Left ventricle myocardium inferior (tissue), 1 donor: ENCODE data around the gene RIOK1. TPM values are rescaled to one million over a fixed set of nuclear protein-coding genes. Genes with fewer than 3 reads are reported as not detected.
"Not testable (repeated sequence)": the region's sequence is repeated elsewhere in the genome, so short reads cannot be mapped to it uniquely, and the experiment has no call there.

Source experiments
- DNase-seq: peaks from one replicate; pipeline ENCODE4 v3.0.0-alpha.2; 2020
- H3K27ac ChIP-seq: fragments of 200-600 bp; replicated peaks from 2 replicates; pipeline ENCODE4 v1.8.0; 2021
- H3K27me3 ChIP-seq: fragments of 200-600 bp; 2 replicates; pipeline ENCODE4 v1.8.0; 2021; ENCODE audit warnings: low read depth
- H3K36me3 ChIP-seq: fragments of 200-600 bp; 2 replicates; pipeline ENCODE4 v1.8.0; 2021
- H3K4me1 ChIP-seq: fragments of 200-600 bp; 2 replicates; pipeline ENCODE4 v1.8.0; 2021
- H3K4me3 ChIP-seq: fragments of 200-600 bp; 2 replicates; pipeline ENCODE4 v1.8.0; 2021; ENCODE audit warnings: mild to moderate bottlenecking, moderate library complexity
- H3K9me3 ChIP-seq: fragments of 200-600 bp; replicated peaks from 2 replicates; pipeline ENCODE4 v1.8.0; 2021
- CTCF ChIP-seq: fragments of 200-600 bp; IDR thresholded peaks from 2 replicates; pipeline ENCODE4 v1.8.0; 2021; ENCODE audit warnings: antibody characterized with exemption, mild to moderate bottlenecking, borderline replicate concordance
- intact Hi-C: fragments of 100-400 bp; cut with micrococcal nuclease; formaldehyde crosslinking; loops from one replicate; pipeline ENCODE4 v1.11.0; 2022
- total RNA-seq: library from RNA; stranded (reverse); fragmentation: NEBNext Ultra II Directional; extraction: Animal tissue kit (Norgen Biotek cat#: 25700); gene quantifications from one replicate; pipeline ENCODE4 v1.2.1, GENCODE V29; 2021
- donor health status: DM: no; HTN: yes; CAD: no; lungs with severe emphysema.

The RIOK1 gene
- total RNA-seq, 1 donor from 2014 or later: 11.5 TPM

DNA sequence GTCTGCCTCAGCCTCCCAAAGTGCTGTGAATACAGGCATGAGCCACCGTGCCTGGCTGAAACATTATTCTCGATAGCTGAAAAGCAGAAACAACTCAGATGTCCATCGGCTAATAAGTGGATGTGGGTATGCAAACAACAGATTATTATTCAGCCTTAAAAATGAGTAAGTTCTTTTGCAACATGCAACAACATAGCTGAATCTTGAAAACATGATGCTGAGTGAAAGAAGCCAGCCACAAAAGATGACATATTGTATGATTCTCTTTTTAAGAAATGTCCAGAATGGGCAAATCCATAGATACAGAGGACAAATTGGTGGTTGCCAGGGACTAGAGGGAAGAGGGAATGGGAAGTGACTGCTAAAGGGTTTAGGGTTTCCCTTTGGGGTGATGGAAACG lies 61.7 kb downstream of the RIOK1 start:
- Histone ChIP-seq H3K9me3 (no peaks in the 10 kb centered on the region), H3K36me3 (no peaks in the 10 kb centered on the region), H3K27ac (no peak overlapping the region), H3K4me1 (no peaks in the 10 kb centered on the region), H3K4me3 (no peak overlapping the region), H3K27me3 (no peaks in the 10 kb centered on the region)
- DNase-seq: no peak
- intact Hi-C loops: no loop called here
- no peak for TF ChIP-seq CTCF

GRCh38 chr6:7452898-7453297 lies 63.3 kb downstream of the RIOK1 start:
- no peak for DNase-seq
- H3K27me3 ChIP-seq: no peaks in the 10 kb centered on the region
- no peak overlapping the region for H3K4me3 ChIP-seq
- H3K27ac ChIP-seq: no peak overlapping the region
- intact Hi-C loops: no loop called here
- no peaks in the 10 kb centered on the region for H3K9me3 ChIP-seq
- TF ChIP-seq CTCF: no peak
- no peaks in the 10 kb centered on the region for H3K36me3 ChIP-seq
- H3K4me1 ChIP-seq: no peaks in the 10 kb centered on the region

- DNase-seq: no peak
- H3K36me3 ChIP-seq: no peaks in the 10 kb centered on the region
- H3K27ac ChIP-seq: no peak overlapping the region
- H3K27me3 ChIP-seq: no peaks in the 10 kb centered on the region
- no peaks in the 10 kb centered on the region for H3K4me1 ChIP-seq
- no peaks in the 10 kb centered on the region for H3K9me3 ChIP-seq
- intact Hi-C loops: no loop called here
- TF ChIP-seq CTCF: no peak
- H3K4me3 ChIP-seq: no peak overlapping the region
These were observed 65.2 kb downstream of the RIOK1 start for GRCh38 chr6:7454696-7455358.

DNA sequence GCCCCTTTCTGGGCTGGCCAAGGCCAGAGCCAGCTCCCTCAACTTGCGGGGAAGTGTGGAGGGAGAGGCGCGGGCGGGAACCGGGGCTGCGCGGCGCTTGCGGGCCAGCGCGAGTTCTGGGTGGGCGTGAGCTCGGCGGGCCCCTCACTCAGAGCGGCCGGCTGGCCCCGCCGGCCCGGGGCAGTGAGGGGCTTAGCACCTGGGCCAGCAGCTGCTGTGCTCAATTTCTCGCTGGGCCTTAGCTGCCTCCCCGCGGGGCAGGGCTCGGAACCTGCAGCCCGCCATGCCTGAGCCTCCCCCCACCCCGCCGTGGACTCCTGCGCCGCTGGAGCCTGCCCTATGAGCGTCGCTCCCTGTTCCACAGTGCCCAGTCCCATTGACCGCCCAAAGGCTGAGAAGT lies 66.7 kb downstream of the RIOK1 start:
- intact Hi-C loops, DNase-seq, H3K27ac ChIP-seq, H3K9me3 ChIP-seq, H3K4me3 ChIP-seq, H3K36me3 ChIP-seq, H3K27me3 ChIP-seq, H3K4me1 ChIP-seq: not testable (repeated sequence)

DNA sequence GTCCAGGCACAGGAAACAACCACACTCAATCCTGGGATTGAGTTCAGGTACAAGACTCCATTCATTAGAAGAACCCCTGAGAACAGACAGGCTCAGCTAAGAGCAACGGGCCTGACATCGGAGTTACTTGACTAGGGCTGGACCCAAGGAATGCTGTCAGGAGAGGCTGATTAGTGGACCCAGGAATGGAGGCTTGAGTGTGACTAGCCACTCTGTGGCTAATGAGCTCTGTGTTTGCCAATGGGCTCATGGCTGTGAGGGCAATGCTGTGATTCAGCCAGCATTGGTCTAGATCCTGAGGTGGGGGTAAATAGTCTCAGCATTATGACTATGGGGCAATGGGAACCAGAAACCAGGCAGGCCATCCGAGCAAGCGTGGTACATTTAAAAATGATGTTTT lies 71.8 kb downstream of the RIOK1 start:
- Histone ChIP-seq H3K27me3 (no peaks in the 10 kb centered on the region), H3K27ac (no peak overlapping the region), H3K9me3 (no peaks in the 10 kb centered on the region), H3K4me3 (no peak overlapping the region), H3K36me3 (no peaks in the 10 kb centered on the region), H3K4me1 (no peaks in the 10 kb centered on the region)
- no peak for TF ChIP-seq CTCF
- no peak for DNase-seq
- intact Hi-C loops: no loop called here

GRCh38 chr6:7463785-7464184 lies 74.2 kb downstream of the RIOK1 start:
- Histone ChIP-seq H3K36me3 (no peaks in the 10 kb centered on the region), H3K9me3 (no peaks in the 10 kb centered on the region), H3K4me3 (no peak overlapping the region), H3K27ac (no peak overlapping the region), H3K4me1 (peaks cover 19% of the 10 kb centered on the region), H3K27me3 (no peaks in the 10 kb centered on the region)
- no peak for TF ChIP-seq CTCF
- intact Hi-C loops: no loop called here
- DNase-seq: no peak
